ENCODE data around the gene SV2A.

DNA sequence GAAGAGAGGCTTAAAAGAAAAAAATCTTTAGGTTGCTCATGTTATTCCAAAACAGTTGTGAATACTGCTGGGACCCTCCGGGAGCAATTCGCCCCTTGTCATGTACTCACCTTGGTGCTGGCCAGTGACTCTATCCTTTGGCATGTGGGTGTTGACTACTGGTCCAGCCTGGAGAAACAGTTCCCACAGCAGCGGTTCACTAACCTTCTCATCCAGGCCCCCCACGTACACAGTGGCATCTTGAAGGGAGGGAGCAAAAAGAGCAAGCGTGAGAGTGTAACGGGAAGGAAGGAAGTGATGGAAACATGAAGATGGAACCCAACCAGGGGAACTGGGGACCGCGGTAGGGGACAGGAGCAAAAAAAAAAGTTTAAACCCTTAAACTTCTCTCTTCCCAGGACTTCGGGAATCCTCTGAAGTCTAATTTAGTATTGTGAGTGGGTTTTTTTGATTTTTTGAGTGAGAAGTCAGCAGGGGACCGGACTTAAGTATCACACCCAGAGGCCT is 9.5 kb upstream of the SV2A start:
- TF ChIP-seq, protein P1, sequence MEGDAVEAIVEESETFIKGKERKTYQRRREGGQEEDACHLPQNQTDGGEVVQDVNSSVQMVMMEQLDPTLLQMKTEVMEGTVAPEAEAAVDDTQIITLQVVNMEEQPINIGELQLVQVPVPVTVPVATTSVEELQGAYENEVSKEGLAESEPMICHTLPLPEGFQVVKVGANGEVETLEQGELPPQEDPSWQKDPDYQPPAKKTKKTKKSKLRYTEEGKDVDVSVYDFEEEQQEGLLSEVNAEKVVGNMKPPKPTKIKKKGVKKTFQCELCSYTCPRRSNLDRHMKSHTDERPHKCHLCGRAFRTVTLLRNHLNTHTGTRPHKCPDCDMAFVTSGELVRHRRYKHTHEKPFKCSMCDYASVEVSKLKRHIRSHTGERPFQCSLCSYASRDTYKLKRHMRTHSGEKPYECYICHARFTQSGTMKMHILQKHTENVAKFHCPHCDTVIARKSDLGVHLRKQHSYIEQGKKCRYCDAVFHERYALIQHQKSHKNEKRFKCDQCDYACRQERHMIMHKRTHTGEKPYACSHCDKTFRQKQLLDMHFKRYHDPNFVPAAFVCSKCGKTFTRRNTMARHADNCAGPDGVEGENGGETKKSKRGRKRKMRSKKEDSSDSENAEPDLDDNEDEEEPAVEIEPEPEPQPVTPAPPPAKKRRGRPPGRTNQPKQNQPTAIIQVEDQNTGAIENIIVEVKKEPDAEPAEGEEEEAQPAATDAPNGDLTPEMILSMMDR (IDR thresholded peaks at IDR 0.05): no peak
- no peak for TF ChIP-seq POLR2A (IDR thresholded peaks at IDR 0.05)
- no peak for TF ChIP-seq POLR2AphosphoS5 (IDR thresholded peaks at IDR 0.05)
